WTC11 (cell line): ENCODE data around the gene NFIA.

ENCODE experiments used
- ELF4 ChIP-seq: sonication (generic); formaldehyde crosslinking; IDR thresholded peaks from 2 replicates; pipeline ENCODE4 v1.8.1; 2022; ENCODE audit warnings: low read depth, mild to moderate bottlenecking, moderate library complexity, missing genetic modification reagents
- ESRRA ChIP-seq: sonication (generic); formaldehyde crosslinking; IDR thresholded peaks from 2 replicates; pipeline ENCODE4 v1.8.1; 2022; ENCODE audit warnings: mild to moderate bottlenecking, missing genetic modification reagents, borderline replicate concordance
- HMGA2 ChIP-seq: fragments of 250-450 bp; sonication (Bioruptor Pico); IDR thresholded peaks from 2 replicates; pipeline ENCODE4 v1.4.0; 2021; ENCODE audit warnings: mild to moderate bottlenecking, moderate library complexity
- SP1 ChIP-seq: sonication (generic); formaldehyde crosslinking; conservative IDR thresholded peaks from 2 replicates; pipeline ENCODE4 v1.8.1; 2022; ENCODE audit warnings: missing genetic modification reagents
- TEAD4 ChIP-seq: sonication (generic); formaldehyde crosslinking; IDR thresholded peaks from 2 replicates; pipeline ENCODE4 v1.8.0; 2022; ENCODE audit warnings: mild to moderate bottlenecking, missing genetic modification reagents
- TF ChIP-seq, protein P1 (sequence below): sonication (generic); formaldehyde crosslinking; IDR thresholded peaks from 2 replicates; pipeline ENCODE4 v1.8.1; 2023; ENCODE audit warnings: mild to moderate bottlenecking, missing genetic modification reagents, borderline replicate concordance
- TF ChIP-seq, protein P2 (sequence below): sonication (generic); formaldehyde crosslinking; IDR thresholded peaks from 2 replicates; pipeline ENCODE4 v1.8.1; 2023; ENCODE audit warnings: mild to moderate bottlenecking, missing genetic modification reagents, moderate library complexity
- TF ChIP-seq, protein P3 (sequence below): fragments of 200-600 bp; IDR thresholded peaks from 2 replicates; pipeline ENCODE4 v1.8.0; 2022; ENCODE audit warnings: antibody characterized with exemption

DNA sequence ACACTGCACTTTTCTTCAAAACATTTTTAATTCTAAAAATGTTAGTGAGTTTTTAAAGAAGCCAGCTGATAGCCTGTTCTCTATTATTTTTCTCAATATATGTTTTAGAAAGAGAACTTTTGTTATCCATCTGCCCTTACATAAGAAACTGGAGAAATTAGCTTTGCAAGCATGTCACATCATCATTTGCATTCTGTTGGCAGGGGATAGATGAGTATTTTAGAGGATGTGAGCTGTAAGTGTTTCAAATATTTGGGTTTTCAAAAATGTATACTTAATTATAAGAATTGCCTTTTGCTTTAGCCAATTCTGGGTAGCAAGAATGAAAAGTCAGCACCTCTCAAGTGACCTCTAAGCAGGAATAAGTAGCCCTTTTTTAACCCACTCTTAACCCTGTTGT, 7.4 kb downstream of the NFIA start:
- TF ChIP-seq, protein P1, sequence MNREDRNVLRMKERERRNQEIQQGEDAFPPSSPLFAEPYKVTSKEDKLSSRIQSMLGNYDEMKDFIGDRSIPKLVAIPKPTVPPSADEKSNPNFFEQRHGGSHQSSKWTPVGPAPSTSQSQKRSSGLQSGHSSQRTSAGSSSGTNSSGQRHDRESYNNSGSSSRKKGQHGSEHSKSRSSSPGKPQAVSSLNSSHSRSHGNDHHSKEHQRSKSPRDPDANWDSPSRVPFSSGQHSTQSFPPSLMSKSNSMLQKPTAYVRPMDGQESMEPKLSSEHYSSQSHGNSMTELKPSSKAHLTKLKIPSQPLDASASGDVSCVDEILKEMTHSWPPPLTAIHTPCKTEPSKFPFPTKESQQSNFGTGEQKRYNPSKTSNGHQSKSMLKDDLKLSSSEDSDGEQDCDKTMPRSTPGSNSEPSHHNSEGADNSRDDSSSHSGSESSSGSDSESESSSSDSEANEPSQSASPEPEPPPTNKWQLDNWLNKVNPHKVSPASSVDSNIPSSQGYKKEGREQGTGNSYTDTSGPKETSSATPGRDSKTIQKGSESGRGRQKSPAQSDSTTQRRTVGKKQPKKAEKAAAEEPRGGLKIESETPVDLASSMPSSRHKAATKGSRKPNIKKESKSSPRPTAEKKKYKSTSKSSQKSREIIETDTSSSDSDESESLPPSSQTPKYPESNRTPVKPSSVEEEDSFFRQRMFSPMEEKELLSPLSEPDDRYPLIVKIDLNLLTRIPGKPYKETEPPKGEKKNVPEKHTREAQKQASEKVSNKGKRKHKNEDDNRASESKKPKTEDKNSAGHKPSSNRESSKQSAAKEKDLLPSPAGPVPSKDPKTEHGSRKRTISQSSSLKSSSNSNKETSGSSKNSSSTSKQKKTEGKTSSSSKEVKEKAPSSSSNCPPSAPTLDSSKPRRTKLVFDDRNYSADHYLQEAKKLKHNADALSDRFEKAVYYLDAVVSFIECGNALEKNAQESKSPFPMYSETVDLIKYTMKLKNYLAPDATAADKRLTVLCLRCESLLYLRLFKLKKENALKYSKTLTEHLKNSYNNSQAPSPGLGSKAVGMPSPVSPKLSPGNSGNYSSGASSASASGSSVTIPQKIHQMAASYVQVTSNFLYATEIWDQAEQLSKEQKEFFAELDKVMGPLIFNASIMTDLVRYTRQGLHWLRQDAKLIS (CRISPR knock-in tag) = no peak
- no peak for TF ChIP-seq TEAD4 (CRISPR knock-in tag)
- TF ChIP-seq HMGA2 (CRISPR knock-in tag) = no peak
- TF ChIP-seq ESRRA (CRISPR knock-in tag) = no peak
- TF ChIP-seq, protein P2, sequence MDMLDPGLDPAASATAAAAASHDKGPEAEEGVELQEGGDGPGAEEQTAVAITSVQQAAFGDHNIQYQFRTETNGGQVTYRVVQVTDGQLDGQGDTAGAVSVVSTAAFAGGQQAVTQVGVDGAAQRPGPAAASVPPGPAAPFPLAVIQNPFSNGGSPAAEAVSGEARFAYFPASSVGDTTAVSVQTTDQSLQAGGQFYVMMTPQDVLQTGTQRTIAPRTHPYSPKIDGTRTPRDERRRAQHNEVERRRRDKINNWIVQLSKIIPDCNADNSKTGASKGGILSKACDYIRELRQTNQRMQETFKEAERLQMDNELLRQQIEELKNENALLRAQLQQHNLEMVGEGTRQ (CRISPR knock-in tag) = no peak
- TF ChIP-seq, protein P3, sequence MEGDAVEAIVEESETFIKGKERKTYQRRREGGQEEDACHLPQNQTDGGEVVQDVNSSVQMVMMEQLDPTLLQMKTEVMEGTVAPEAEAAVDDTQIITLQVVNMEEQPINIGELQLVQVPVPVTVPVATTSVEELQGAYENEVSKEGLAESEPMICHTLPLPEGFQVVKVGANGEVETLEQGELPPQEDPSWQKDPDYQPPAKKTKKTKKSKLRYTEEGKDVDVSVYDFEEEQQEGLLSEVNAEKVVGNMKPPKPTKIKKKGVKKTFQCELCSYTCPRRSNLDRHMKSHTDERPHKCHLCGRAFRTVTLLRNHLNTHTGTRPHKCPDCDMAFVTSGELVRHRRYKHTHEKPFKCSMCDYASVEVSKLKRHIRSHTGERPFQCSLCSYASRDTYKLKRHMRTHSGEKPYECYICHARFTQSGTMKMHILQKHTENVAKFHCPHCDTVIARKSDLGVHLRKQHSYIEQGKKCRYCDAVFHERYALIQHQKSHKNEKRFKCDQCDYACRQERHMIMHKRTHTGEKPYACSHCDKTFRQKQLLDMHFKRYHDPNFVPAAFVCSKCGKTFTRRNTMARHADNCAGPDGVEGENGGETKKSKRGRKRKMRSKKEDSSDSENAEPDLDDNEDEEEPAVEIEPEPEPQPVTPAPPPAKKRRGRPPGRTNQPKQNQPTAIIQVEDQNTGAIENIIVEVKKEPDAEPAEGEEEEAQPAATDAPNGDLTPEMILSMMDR = no peak
- no peak for TF ChIP-seq ELF4 (CRISPR knock-in tag)
- TF ChIP-seq SP1 (CRISPR knock-in tag) = no peak
